ENCODE measurements around the gene CETP.

The CETP gene

DNA sequence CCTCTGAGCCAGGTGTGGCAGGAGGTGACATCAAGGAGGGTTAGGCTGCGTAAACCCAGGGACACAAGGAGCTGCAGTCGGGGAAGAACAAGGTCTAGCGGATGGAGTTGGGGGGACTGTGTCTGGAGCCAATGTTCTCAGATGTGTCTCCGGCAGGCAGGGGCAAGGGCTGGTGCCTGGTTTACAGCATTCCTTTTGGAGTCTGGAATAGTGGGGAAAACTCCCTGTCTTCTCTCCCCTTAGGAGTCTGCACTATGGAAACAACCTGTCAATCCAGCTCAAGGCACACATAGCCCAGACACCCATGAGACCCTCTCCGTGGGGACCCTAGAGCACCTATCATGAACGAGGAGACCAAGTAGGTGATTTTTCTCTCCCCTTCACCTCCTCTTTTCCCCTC lies 55.1 kb downstream of the CETP start:
- TF ChIP-seq TAF1 (IDR thresholded peaks at IDR 0.05; ENCODE audit: borderline replicate concordance, insufficient read depth, low read length) (no peak), SIN3A (IDR thresholded peaks at IDR 0.05; ENCODE audit: borderline replicate concordance, insufficient read depth, low read length) (no peak), FOXP2 (optimal IDR thresholded peaks at IDR 0.05; ENCODE audit: borderline replicate concordance, extremely low read depth, extremely low read length, insufficient read depth) (no peak), POLR2AphosphoS5 (IDR thresholded peaks at IDR 0.05; ENCODE audit: low read depth, low read length) (no peak), REST (IDR thresholded peaks at IDR 0.05; ENCODE audit: insufficient read depth in 1 of 2, low read depth in 2 of 2, low read length in 2 of 2) (no peak)

DNA sequence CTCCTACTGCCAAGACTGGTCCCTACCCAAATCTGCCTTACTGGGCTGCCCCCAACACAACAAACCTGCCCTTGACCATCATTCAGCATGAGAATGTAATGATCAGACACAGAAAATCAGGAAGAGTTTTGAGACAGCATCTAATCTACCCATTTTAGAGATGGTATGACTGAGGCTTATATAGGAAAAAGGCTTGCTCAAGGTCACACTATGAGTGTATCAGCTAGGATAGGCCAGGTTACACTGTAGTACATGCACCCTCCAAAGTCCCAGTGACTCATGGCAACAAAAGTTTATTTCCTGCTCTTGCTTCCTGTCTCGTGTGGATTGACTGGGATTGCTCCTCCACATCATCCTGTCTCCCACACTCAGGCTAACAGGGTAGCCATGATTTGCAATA lies 55.5 kb downstream of the CETP start:
- TF ChIP-seq TAF1 (IDR thresholded peaks at IDR 0.05; ENCODE audit: borderline replicate concordance, insufficient read depth, low read length) (no peak), REST (IDR thresholded peaks at IDR 0.05; ENCODE audit: insufficient read depth in 1 of 2, low read depth in 2 of 2, low read length in 2 of 2) (no peak), POLR2AphosphoS5 (IDR thresholded peaks at IDR 0.05; ENCODE audit: low read depth, low read length) (no peak), SIN3A (IDR thresholded peaks at IDR 0.05; ENCODE audit: borderline replicate concordance, insufficient read depth, low read length) (no peak), FOXP2 (optimal IDR thresholded peaks at IDR 0.05; ENCODE audit: borderline replicate concordance, extremely low read depth, extremely low read length, insufficient read depth) (no peak)

DNA sequence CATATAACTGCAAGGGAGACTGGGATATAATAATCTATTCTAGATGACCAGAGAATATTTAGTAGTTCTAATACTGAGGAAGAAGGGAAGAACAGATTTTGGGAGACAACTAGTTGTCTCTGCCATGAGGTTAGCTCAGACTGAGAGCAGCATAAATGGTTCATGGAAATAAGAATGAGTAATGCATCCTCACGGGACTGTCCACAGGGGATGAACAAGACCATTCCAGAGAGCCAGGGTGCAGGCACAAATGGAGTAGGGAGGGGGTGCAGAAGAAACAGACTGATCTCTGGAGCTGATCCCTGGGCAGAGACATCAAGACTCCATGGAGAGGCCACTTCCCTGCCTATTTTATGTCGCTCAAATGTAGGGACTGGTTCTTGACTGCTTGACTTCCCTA lies 58.0 kb downstream of the CETP start:
- TF ChIP-seq FOXP2 (optimal IDR thresholded peaks at IDR 0.05; ENCODE audit: borderline replicate concordance, extremely low read depth, extremely low read length, insufficient read depth) = no peak
- TF ChIP-seq REST (IDR thresholded peaks at IDR 0.05; ENCODE audit: insufficient read depth in 1 of 2, low read depth in 2 of 2, low read length in 2 of 2) = no peak
- TF ChIP-seq SIN3A (IDR thresholded peaks at IDR 0.05; ENCODE audit: borderline replicate concordance, insufficient read depth, low read length) = no peak
- TF ChIP-seq POLR2AphosphoS5 (IDR thresholded peaks at IDR 0.05; ENCODE audit: low read depth, low read length) = no peak
- TF ChIP-seq TAF1 (IDR thresholded peaks at IDR 0.05; ENCODE audit: borderline replicate concordance, insufficient read depth, low read length) = no peak

DNA sequence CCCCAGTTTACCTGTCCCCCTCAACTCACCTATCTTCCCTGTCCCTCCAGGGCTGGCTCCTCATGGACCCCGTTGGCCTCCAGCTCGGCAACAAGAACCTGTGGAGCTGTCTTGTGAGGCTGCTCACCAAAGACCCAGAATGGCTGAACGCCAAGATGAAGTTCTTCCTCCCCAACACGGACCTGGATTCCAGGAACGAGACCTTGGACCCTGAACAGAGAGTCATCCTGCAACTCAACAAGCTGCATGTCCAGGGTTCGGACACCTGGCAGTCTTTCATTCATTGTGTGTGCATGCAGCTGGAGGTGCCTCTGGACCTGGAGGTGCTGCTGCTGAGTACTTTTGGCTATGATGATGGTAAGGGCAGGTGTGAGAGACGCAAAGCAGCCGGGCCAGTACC lies 58.9 kb downstream of the CETP start:
- TF ChIP-seq SIN3A (IDR thresholded peaks at IDR 0.05; ENCODE audit: borderline replicate concordance, insufficient read depth, low read length) = no peak
- no peak for TF ChIP-seq TAF1 (IDR thresholded peaks at IDR 0.05; ENCODE audit: borderline replicate concordance, insufficient read depth, low read length)
- TF ChIP-seq REST (IDR thresholded peaks at IDR 0.05; ENCODE audit: insufficient read depth in 1 of 2, low read depth in 2 of 2, low read length in 2 of 2) = no peak
- no peak for TF ChIP-seq FOXP2 (optimal IDR thresholded peaks at IDR 0.05; ENCODE audit: borderline replicate concordance, extremely low read depth, extremely low read length, insufficient read depth)
- TF ChIP-seq POLR2AphosphoS5 (IDR thresholded peaks at IDR 0.05; ENCODE audit: low read depth, low read length) = no peak

GRCh38 chr16:57021757-57022156 lies 60.0 kb downstream of the CETP start:
- no peak for TF ChIP-seq TAF1 (IDR thresholded peaks at IDR 0.05; ENCODE audit: borderline replicate concordance, insufficient read depth, low read length)
- no peak for TF ChIP-seq REST (IDR thresholded peaks at IDR 0.05; ENCODE audit: insufficient read depth in 1 of 2, low read depth in 2 of 2, low read length in 2 of 2)
- no peak for TF ChIP-seq POLR2AphosphoS5 (IDR thresholded peaks at IDR 0.05; ENCODE audit: low read depth, low read length)
- no peak for TF ChIP-seq FOXP2 (optimal IDR thresholded peaks at IDR 0.05; ENCODE audit: borderline replicate concordance, extremely low read depth, extremely low read length, insufficient read depth)
- no peak for TF ChIP-seq SIN3A (IDR thresholded peaks at IDR 0.05; ENCODE audit: borderline replicate concordance, insufficient read depth, low read length)

All from PFSK-1 (cell line).